ENCODE data around the gene SLBP.

GRCh38 chr4:1740021-1740545 lies 28.0 kb upstream of the SLBP start:
- TF ChIP-seq, protein P1, sequence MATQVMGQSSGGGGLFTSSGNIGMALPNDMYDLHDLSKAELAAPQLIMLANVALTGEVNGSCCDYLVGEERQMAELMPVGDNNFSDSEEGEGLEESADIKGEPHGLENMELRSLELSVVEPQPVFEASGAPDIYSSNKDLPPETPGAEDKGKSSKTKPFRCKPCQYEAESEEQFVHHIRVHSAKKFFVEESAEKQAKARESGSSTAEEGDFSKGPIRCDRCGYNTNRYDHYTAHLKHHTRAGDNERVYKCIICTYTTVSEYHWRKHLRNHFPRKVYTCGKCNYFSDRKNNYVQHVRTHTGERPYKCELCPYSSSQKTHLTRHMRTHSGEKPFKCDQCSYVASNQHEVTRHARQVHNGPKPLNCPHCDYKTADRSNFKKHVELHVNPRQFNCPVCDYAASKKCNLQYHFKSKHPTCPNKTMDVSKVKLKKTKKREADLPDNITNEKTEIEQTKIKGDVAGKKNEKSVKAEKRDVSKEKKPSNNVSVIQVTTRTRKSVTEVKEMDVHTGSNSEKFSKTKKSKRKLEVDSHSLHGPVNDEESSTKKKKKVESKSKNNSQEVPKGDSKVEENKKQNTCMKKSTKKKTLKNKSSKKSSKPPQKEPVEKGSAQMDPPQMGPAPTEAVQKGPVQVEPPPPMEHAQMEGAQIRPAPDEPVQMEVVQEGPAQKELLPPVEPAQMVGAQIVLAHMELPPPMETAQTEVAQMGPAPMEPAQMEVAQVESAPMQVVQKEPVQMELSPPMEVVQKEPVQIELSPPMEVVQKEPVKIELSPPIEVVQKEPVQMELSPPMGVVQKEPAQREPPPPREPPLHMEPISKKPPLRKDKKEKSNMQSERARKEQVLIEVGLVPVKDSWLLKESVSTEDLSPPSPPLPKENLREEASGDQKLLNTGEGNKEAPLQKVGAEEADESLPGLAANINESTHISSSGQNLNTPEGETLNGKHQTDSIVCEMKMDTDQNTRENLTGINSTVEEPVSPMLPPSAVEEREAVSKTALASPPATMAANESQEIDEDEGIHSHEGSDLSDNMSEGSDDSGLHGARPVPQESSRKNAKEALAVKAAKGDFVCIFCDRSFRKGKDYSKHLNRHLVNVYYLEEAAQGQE (IDR thresholded peaks at IDR 0.05; ENCODE audit: insufficient read depth in 1 of 2, low read depth in 2 of 2, low read length in 1 of 2), result no peak
- TF ChIP-seq CTCF (IDR thresholded peaks at IDR 0.05) (no peak), TCF7L2 (IDR thresholded peaks at IDR 0.05; ENCODE audit: low read depth, low read length) (no peak), POLR2AphosphoS5 (IDR thresholded peaks at IDR 0.05; ENCODE audit: low read depth, low read length) (no peak), SIN3A (IDR thresholded peaks at IDR 0.05; ENCODE audit: borderline replicate concordance, insufficient read depth, low read depth, low read length) (no peak)
